ACC112 (cell line): ENCODE measurements around the gene SUPT16H.

ENCODE experiments used
- H2AFZ ChIP-seq: fragments of 200-600 bp; sonication (generic); one replicate; pipeline ENCODE4 v1.6.0; 2017; ENCODE audit warnings: antibody characterized with exemption, low read length; ENCODE audit not compliant: unreplicated experiment
- H3K27ac ChIP-seq: fragments of 200-600 bp; sonication (generic); 2 replicates; pipeline ENCODE4 v1.5.1; 2014; ENCODE audit warnings: low read depth, mild to moderate bottlenecking, antibody characterized with exemption, low read length, moderate library complexity
- H3K27me3 ChIP-seq: fragments of 200-600 bp; sonication (generic); 2 replicates; pipeline ENCODE4 v1.6.1; 2014; ENCODE audit warnings: mild to moderate bottlenecking, antibody characterized with exemption, low read length, moderate library complexity, mixed read lengths; ENCODE audit not compliant: insufficient read depth
- H3K36me3 ChIP-seq: fragments of 200-600 bp; sonication (generic); 2 replicates; pipeline ENCODE4 v1.6.1; 2016; ENCODE audit warnings: mild to moderate bottlenecking, antibody characterized with exemption, low read length, moderate library complexity, mixed read lengths; ENCODE audit not compliant: insufficient read depth
- H3K4me1 ChIP-seq: fragments of 200-600 bp; sonication (generic); one replicate; pipeline ENCODE4 v1.6.1; 2016; ENCODE audit warnings: low read length, mixed read lengths; ENCODE audit not compliant: insufficient read depth, unreplicated experiment, control insufficient read depth
- H3K4me3 ChIP-seq: fragments of 200-600 bp; sonication (generic); 2 replicates; pipeline ENCODE4 v1.5.1; 2014; ENCODE audit warnings: mild to moderate bottlenecking, low read depth, low read length
- H3K79me2 ChIP-seq: fragments of 200-600 bp; sonication (generic); one replicate; pipeline ENCODE4 v1.6.0; 2016; ENCODE audit warnings: low read length; ENCODE audit not compliant: control insufficient read depth, unreplicated experiment, insufficient read depth

SUPT16H gene

GRCh38 chr14:21367582-21368144 lies 16.2 kb downstream of the SUPT16H start:
- Histone ChIP-seq H3K4me3 (no peak overlapping the region), H2AFZ (no peak overlapping the region), H3K27me3 (no peaks in the 10 kb centered on the region), H3K79me2 (peaks cover 3% of the 10 kb centered on the region), H3K27ac (no peak overlapping the region), H3K36me3 (peaks cover 84% of the 10 kb centered on the region), H3K4me1 (no peaks in the 10 kb centered on the region)

GRCh38 chr14:21356511-21356910 lies 27.3 kb downstream of the SUPT16H start:
- Histone ChIP-seq H3K27ac (no peak overlapping the region), H3K36me3 (peaks cover 50% of the 10 kb centered on the region), H2AFZ (no peak overlapping the region)

GRCh38 chr14:21352587-21352986 lies 31.2 kb downstream of the SUPT16H start:
- H3K4me1 ChIP-seq = no peaks in the 10 kb centered on the region
- no peak overlapping the region for H2AFZ ChIP-seq
- peaks cover 39% of the 10 kb centered on the region for H3K36me3 ChIP-seq
- H3K79me2 ChIP-seq = no peaks in the 10 kb centered on the region
- H3K27me3 ChIP-seq = no peaks in the 10 kb centered on the region
- no peak overlapping the region for H3K27ac ChIP-seq
- H3K4me3 ChIP-seq = no peak overlapping the region

More at GRCh38 chr14:21356511-21356910, 27.3 kb downstream of the SUPT16H start:
- no peaks in the 10 kb centered on the region for H3K79me2 ChIP-seq
- H3K4me3 ChIP-seq = no peak overlapping the region
- no peaks in the 10 kb centered on the region for H3K27me3 ChIP-seq
- no peaks in the 10 kb centered on the region for H3K4me1 ChIP-seq

GRCh38 chr14:21350539-21350938 lies 33.3 kb downstream of the SUPT16H start:
- Histone ChIP-seq H3K27me3 (no peaks in the 10 kb centered on the region), H3K4me1 (no peaks in the 10 kb centered on the region), H3K27ac (no peak overlapping the region), H3K36me3 (peaks cover 29% of the 10 kb centered on the region), H3K79me2 (no peaks in the 10 kb centered on the region), H2AFZ (no peak overlapping the region), H3K4me3 (no peak overlapping the region)

GRCh38 chr14:21347201-21347600 lies 36.6 kb downstream of the SUPT16H start:
- Histone ChIP-seq H3K36me3 (0 out of 2 replicates have a peak, but pooled peaks cover 7% of the 10 kb centered on the region), H3K79me2 (no peaks in the 10 kb centered on the region), H3K27ac (no peak overlapping the region), H3K27me3 (no peaks in the 10 kb centered on the region), H3K4me1 (no peaks in the 10 kb centered on the region), H2AFZ (no peak overlapping the region), H3K4me3 (no peak overlapping the region)

- H3K36me3 ChIP-seq = 0 out of 2 replicates have a peak, but pooled peaks cover 1% of the 10 kb centered on the region
- H3K79me2 ChIP-seq = no peaks in the 10 kb centered on the region
- H3K4me1 ChIP-seq = no peaks in the 10 kb centered on the region
- no peak overlapping the region for H2AFZ ChIP-seq
- no peak overlapping the region for H3K27ac ChIP-seq
- no peak overlapping the region for H3K4me3 ChIP-seq
- H3K27me3 ChIP-seq = no peaks in the 10 kb centered on the region
Observed at GRCh38 chr14:21346532-21347135, 37.2 kb downstream of the SUPT16H start.

GRCh38 chr14:21343035-21343794 lies 40.6 kb downstream of the SUPT16H start:
- H3K4me1 ChIP-seq = no peaks in the 10 kb centered on the region
- H3K27me3 ChIP-seq = no peaks in the 10 kb centered on the region
- H2AFZ ChIP-seq = no peak overlapping the region
- no peak overlapping the region for H3K27ac ChIP-seq
- H3K4me3 ChIP-seq = no peak overlapping the region
- no peaks in the 10 kb centered on the region for H3K79me2 ChIP-seq
- H3K36me3 ChIP-seq = no peaks in the 10 kb centered on the region

GRCh38 chr14:21334202-21334906 lies 49.5 kb downstream of the SUPT16H start:
- Histone ChIP-seq H3K4me1 (no peaks in the 10 kb centered on the region), H3K36me3 (no peaks in the 10 kb centered on the region), H3K27me3 (no peaks in the 10 kb centered on the region), H2AFZ (no peak overlapping the region), H3K79me2 (no peaks in the 10 kb centered on the region), H3K4me3 (no peak overlapping the region), H3K27ac (no peak overlapping the region)

- Histone ChIP-seq H3K27ac (no peak overlapping the region), H3K4me1 (no peaks in the 10 kb centered on the region), H3K79me2 (no peaks in the 10 kb centered on the region), H3K4me3 (no peak overlapping the region), H3K27me3 (no peaks in the 10 kb centered on the region), H3K36me3 (no peaks in the 10 kb centered on the region), H2AFZ (no peak overlapping the region)
Observed at GRCh38 chr14:21332950-21333349, 50.9 kb downstream of the SUPT16H start.

GRCh38 chr14:21326972-21327371 lies 56.8 kb downstream of the SUPT16H start:
- H3K27me3 ChIP-seq = peaks cover 21% of the 10 kb centered on the region
- no peak overlapping the region for H3K27ac ChIP-seq
- H3K4me3 ChIP-seq = no peak overlapping the region
- no peaks in the 10 kb centered on the region for H3K4me1 ChIP-seq
- no peak overlapping the region for H2AFZ ChIP-seq
- no peaks in the 10 kb centered on the region for H3K36me3 ChIP-seq
- no peaks in the 10 kb centered on the region for H3K79me2 ChIP-seq
